ENCODE data around the gene L2HGDH.

GRCh38 chr14:50232276-50232642, 79.8 kb downstream of the L2HGDH start:
- TF ChIP-seq CTCF (IDR thresholded peaks at IDR 0.05) (no peak), USF1 (IDR thresholded peaks at IDR 0.05; ENCODE audit: borderline replicate concordance, low read depth) (no peak), GATA2 (CRISPR knock-in tag; IDR thresholded peaks at IDR 0.05) (no peak)
- TF ChIP-seq, protein P1, sequence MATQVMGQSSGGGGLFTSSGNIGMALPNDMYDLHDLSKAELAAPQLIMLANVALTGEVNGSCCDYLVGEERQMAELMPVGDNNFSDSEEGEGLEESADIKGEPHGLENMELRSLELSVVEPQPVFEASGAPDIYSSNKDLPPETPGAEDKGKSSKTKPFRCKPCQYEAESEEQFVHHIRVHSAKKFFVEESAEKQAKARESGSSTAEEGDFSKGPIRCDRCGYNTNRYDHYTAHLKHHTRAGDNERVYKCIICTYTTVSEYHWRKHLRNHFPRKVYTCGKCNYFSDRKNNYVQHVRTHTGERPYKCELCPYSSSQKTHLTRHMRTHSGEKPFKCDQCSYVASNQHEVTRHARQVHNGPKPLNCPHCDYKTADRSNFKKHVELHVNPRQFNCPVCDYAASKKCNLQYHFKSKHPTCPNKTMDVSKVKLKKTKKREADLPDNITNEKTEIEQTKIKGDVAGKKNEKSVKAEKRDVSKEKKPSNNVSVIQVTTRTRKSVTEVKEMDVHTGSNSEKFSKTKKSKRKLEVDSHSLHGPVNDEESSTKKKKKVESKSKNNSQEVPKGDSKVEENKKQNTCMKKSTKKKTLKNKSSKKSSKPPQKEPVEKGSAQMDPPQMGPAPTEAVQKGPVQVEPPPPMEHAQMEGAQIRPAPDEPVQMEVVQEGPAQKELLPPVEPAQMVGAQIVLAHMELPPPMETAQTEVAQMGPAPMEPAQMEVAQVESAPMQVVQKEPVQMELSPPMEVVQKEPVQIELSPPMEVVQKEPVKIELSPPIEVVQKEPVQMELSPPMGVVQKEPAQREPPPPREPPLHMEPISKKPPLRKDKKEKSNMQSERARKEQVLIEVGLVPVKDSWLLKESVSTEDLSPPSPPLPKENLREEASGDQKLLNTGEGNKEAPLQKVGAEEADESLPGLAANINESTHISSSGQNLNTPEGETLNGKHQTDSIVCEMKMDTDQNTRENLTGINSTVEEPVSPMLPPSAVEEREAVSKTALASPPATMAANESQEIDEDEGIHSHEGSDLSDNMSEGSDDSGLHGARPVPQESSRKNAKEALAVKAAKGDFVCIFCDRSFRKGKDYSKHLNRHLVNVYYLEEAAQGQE (IDR thresholded peaks at IDR 0.05; ENCODE audit: low read depth, low read length), result no peak
